H1 (cell line): ENCODE results near the gene BNC2. TPM values are rescaled to one million over a fixed set of nuclear protein-coding genes. Genes with fewer than 3 reads are reported as not detected.

Experiments used
- CTCF ChIA-PET: fragments of 300-600 bp; sonication (Branson Sonifier 250); formaldehyde crosslinking; loops from one replicate; lab custom pipeline; 2021; ENCODE audit not compliant: partially characterized antibody; lab: Charles Lee
- POLR2A ChIA-PET: fragments of 300-600 bp; sonication (Branson Sonifier 250); formaldehyde crosslinking; loops from one replicate; lab custom pipeline; 2021; ENCODE audit warnings: inconsistent platforms; ENCODE audit not compliant: partially characterized antibody; lab: Charles Lee
- DNase-seq, 2 experiments: peaks; one replicate each; pipeline versions ENCODE4 v3.0.0 to v3.0.0-alpha.2; 2010 to 2022; ENCODE audit warnings: low spot score in 2 of 2, low read depth in 1 of 2, mixed read lengths in 1 of 2
- FAIRE-seq: peaks from 2 replicates; lab custom pipeline; 2011; peaks lifted over from hg19 to GRCh38; lab: Jason Lieb, UNC
- H2AFZ ChIP-seq: 2 replicates; pipeline ENCODE4 v1.8.1; 2012; ENCODE audit warnings: low read length, inconsistent platforms
- H2AK5ac ChIP-seq: 2 replicates; pipeline ENCODE4 v1.6.1; 2013; ENCODE audit warnings: low read depth, low read length
- H2BK120ac ChIP-seq: replicated peaks from 2 replicates; pipeline ENCODE3; 2013; ENCODE audit warnings: low read depth, low read length, inconsistent platforms
- H2BK12ac ChIP-seq: 2 replicates; pipeline ENCODE4 v1.6.1; 2013; ENCODE audit warnings: low read depth, low read length
- H2BK15ac ChIP-seq: 2 replicates; pipeline ENCODE4 v1.6.1; 2013; ENCODE audit warnings: low read length
- H2BK20ac ChIP-seq: 2 replicates; pipeline ENCODE4 v1.6.1; 2013; ENCODE audit warnings: low read length
- H2BK5ac ChIP-seq: 2 replicates; pipeline ENCODE4 v1.6.1; 2013; ENCODE audit warnings: low read depth, low read length
- H3K14ac ChIP-seq: 2 replicates; pipeline ENCODE4 v1.6.1; 2013; ENCODE audit warnings: inconsistent platforms; ENCODE audit not compliant: insufficient read length
- H3K18ac ChIP-seq: 2 replicates; pipeline ENCODE4 v1.6.1; 2013; ENCODE audit warnings: low read length; ENCODE audit errors: extremely low read depth
- H3K23ac ChIP-seq: 2 replicates; pipeline ENCODE4 v1.6.1; 2013; ENCODE audit warnings: inconsistent platforms; ENCODE audit not compliant: insufficient read length
- H3K23me2 ChIP-seq: 2 replicates; pipeline ENCODE4 v1.6.1; 2013; ENCODE audit warnings: low read depth, low read length
- H3K27ac ChIP-seq: 2 replicates; pipeline ENCODE4 v1.6.1; 2011; ENCODE audit warnings: low read depth, low read length, inconsistent platforms
- H3K27me3 ChIP-seq, 4 experiments: replicated peaks in 1 of 4; 1 replicate in 1 of 4; 2 replicates in 3 of 4; pipeline versions ENCODE4 v1.6.1 to v1.8.1; 2011 to 2013; ENCODE audit warnings: low read length in 3 of 4, mild to moderate bottlenecking in 3 of 4, inconsistent platforms in 2 of 4, mixed read lengths in 2 of 4, moderate library complexity in 1 of 4; ENCODE audit not compliant: control insufficient read depth in 3 of 4, insufficient read depth in 3 of 4; ENCODE audit errors: extremely low read depth in 1 of 4
- H3K36me3 ChIP-seq, 4 experiments: 2 replicates each; pipeline versions ENCODE4 v1.6.1 to v1.8.1; 2011 to 2013; ENCODE audit warnings: mild to moderate bottlenecking in 4 of 4, low read length in 3 of 4, moderate library complexity in 2 of 4, control low read depth in 1 of 4, inconsistent platforms in 1 of 4; ENCODE audit not compliant: insufficient read depth in 4 of 4, control insufficient read depth in 2 of 4
- H3K4ac ChIP-seq: replicated peaks from 2 replicates; pipeline ENCODE3; 2013; ENCODE audit warnings: low read length, low read depth, mixed read lengths, inconsistent platforms; ENCODE audit not compliant: insufficient read length
- H3K4me1 ChIP-seq, 4 experiments: replicated peaks in 1 of 4; 1 replicate in 1 of 4; 2 replicates in 3 of 4; pipeline versions ENCODE4 v1.6.1 to v1.8.1; 2011 to 2013; ENCODE audit warnings: low read length in 3 of 4, inconsistent platforms in 2 of 4, mixed read lengths in 1 of 4; ENCODE audit not compliant: insufficient read depth in 4 of 4, control insufficient read depth in 3 of 4
- H3K4me2 ChIP-seq, 2 experiments: 2 replicates each; pipeline versions ENCODE4 v1.6.1 to v1.8.1; 2011 to 2013; ENCODE audit warnings: low read depth in 2 of 2, low read length in 2 of 2, control low read depth in 1 of 2, inconsistent platforms in 1 of 2, mild to moderate bottlenecking in 1 of 2; ENCODE audit not compliant: insufficient read depth in 1 of 2
- H3K4me3 ChIP-seq, 4 experiments: fragments of 200-600, 300-600 bp in 1 of 4; sonication (generic), shearing (Covaris generic), sonication (Bioruptor Twin) in 1 of 4; 2 replicates each; pipeline versions ENCODE4 v1.5.1 to v1.8.1; 2011 to 2016; ENCODE audit warnings: low read length in 4 of 4, low read depth in 3 of 4, control low read depth in 2 of 4, inconsistent platforms in 2 of 4, mild to moderate bottlenecking in 2 of 4, mixed read lengths in 1 of 4, moderate library complexity in 1 of 4; ENCODE audit not compliant: insufficient read depth in 2 of 4; ENCODE audit errors: extremely low read depth in 1 of 4
- H3K56ac ChIP-seq: replicated peaks from 2 replicates; pipeline ENCODE3; 2013; ENCODE audit warnings: low read depth, mild to moderate bottlenecking, mixed read lengths, low read length, inconsistent platforms; ENCODE audit not compliant: insufficient read length
- H3K79me1 ChIP-seq: 2 replicates; pipeline ENCODE4 v1.6.1; 2013; ENCODE audit warnings: low read depth, low read length, control low read depth
- H3K79me2 ChIP-seq, 2 experiments: 2 replicates each; pipeline versions ENCODE4 v1.6.1 to v1.8.1; 2012 to 2013; ENCODE audit warnings: low read length in 2 of 2, mild to moderate bottlenecking in 2 of 2, inconsistent platforms in 1 of 2; ENCODE audit not compliant: insufficient read depth in 2 of 2, control insufficient read depth in 1 of 2
- H3K9ac ChIP-seq, 4 experiments: replicated peaks in 1 of 4; 1 replicate in 1 of 4; 2 replicates in 3 of 4; pipeline versions ENCODE4 v1.6.1 to v1.8.1; 2011 to 2013; ENCODE audit warnings: low read depth in 3 of 4, low read length in 3 of 4, control low read depth in 2 of 4, mild to moderate bottlenecking in 2 of 4, moderate library complexity in 2 of 4, inconsistent platforms in 1 of 4; ENCODE audit errors: extremely low read depth in 1 of 4
- H3K9me3 ChIP-seq, 2 experiments: 2 replicates each; pipeline versions ENCODE4 v1.6.1 to v1.8.1; 2012 to 2013; ENCODE audit warnings: mild to moderate bottlenecking in 2 of 2, moderate library complexity in 2 of 2, control low read depth in 1 of 2, inconsistent platforms in 1 of 2, low read depth in 1 of 2, low read length in 1 of 2, mixed read lengths in 1 of 2; ENCODE audit not compliant: insufficient read depth in 2 of 2
- H4K20me1 ChIP-seq, 2 experiments: replicated peaks in 1 of 2; 2 replicates each; pipeline versions ENCODE3 to v1.8.1; 2011 to 2013; ENCODE audit warnings: inconsistent platforms in 2 of 2, low read length in 2 of 2, mild to moderate bottlenecking in 1 of 2; ENCODE audit not compliant: insufficient read depth in 2 of 2, control insufficient read depth in 1 of 2
- H4K5ac ChIP-seq: 2 replicates; pipeline ENCODE4 v1.6.1; 2013; ENCODE audit warnings: low read length, low read depth, mixed read lengths, inconsistent platforms; ENCODE audit not compliant: insufficient read length
- H4K8ac ChIP-seq: 2 replicates; pipeline ENCODE4 v1.8.0; 2013; ENCODE audit warnings: mild to moderate bottlenecking, moderate library complexity, low read length, inconsistent platforms; ENCODE audit not compliant: insufficient read depth; ENCODE audit errors: extremely low read depth
- H4K91ac ChIP-seq: replicated peaks from 2 replicates; pipeline ENCODE3; 2013; ENCODE audit warnings: low read length, mixed read lengths, inconsistent platforms; ENCODE audit not compliant: insufficient read length
- BACH1 ChIP-seq: IDR thresholded peaks from 2 replicates; pipeline ENCODE4 v1.6.1; 2012; ENCODE audit warnings: low read length, improper control_type of control experiment
- BCL11A ChIP-seq, 2 experiments: IDR thresholded peaks; one replicate each; pipeline ENCODE4 v1.6.1; 2011; ENCODE audit warnings: low read depth in 2 of 2, low read length in 2 of 2, mild to moderate bottlenecking in 2 of 2
- CTBP2 ChIP-seq: IDR thresholded peaks from 2 replicates; pipeline ENCODE4 v1.7.0; 2011; ENCODE audit warnings: borderline replicate concordance, mild to moderate bottlenecking, moderate library complexity, mixed read lengths, low read length; ENCODE audit not compliant: insufficient read depth, insufficient read length
- EP300 ChIP-seq, 2 experiments: IDR thresholded peaks; 1 replicate in 1 of 2; 2 replicates in 1 of 2; pipeline ENCODE4 v1.6.1; 2011 to 2012; ENCODE audit warnings: low read depth in 2 of 2, low read length in 2 of 2, mild to moderate bottlenecking in 2 of 2, borderline replicate concordance in 1 of 2, inconsistent platforms in 1 of 2, moderate library complexity in 1 of 2
- EZH2 ChIP-seq: fragments of 200-600 bp; sonication (generic); IDR thresholded peaks from 2 replicates; pipeline ENCODE4 v1.7.1; 2012; ENCODE audit warnings: low read depth, mild to moderate bottlenecking, moderate library complexity, low read length, inconsistent platforms; ENCODE audit not compliant: severe bottlenecking
- GABPA ChIP-seq: IDR thresholded peaks from 2 replicates; pipeline ENCODE4 v1.6.1; 2011; ENCODE audit warnings: mild to moderate bottlenecking, low read length, moderate library complexity, borderline replicate concordance; ENCODE audit not compliant: insufficient read depth
- GTF2F1 ChIP-seq: IDR thresholded peaks from 2 replicates; pipeline ENCODE4 v1.6.1; 2012; ENCODE audit warnings: low read depth, low read length, improper control_type of control experiment, borderline replicate concordance
- JUN ChIP-seq: IDR thresholded peaks from 2 replicates; pipeline ENCODE4 v1.6.1; 2011; ENCODE audit warnings: low read depth, mild to moderate bottlenecking, improper control_type of control experiment, low read length
- KDM1A ChIP-seq: fragments of 200-600, 300-600 bp; sonication (generic); IDR thresholded peaks from 2 replicates; pipeline ENCODE4 v1.7.1; 2016; ENCODE audit warnings: mild to moderate bottlenecking, low read length, borderline replicate concordance
- RNF2 ChIP-seq: fragments of 200-900, 300-1000 bp; sonication (generic); IDR thresholded peaks from 2 replicates; pipeline ENCODE4 v1.7.1; 2016; ENCODE audit warnings: borderline replicate concordance, low read depth, mild to moderate bottlenecking, antibody characterized with exemption, low read length; ENCODE audit not compliant: poor library complexity, severe bottlenecking; ENCODE audit errors: missing control alignments
- TEAD4 ChIP-seq: IDR thresholded peaks from 2 replicates; pipeline ENCODE4 v1.6.1; 2012; ENCODE audit warnings: low read depth, low read length, inconsistent platforms, mixed read lengths
- WGBS, 2 experiments: shearing (Covaris generic) in 1 of 2; methylation state at CpG; one replicate each; pipeline versions ENCODE4 v1.1.6 to v1.1.7; 2013 to 2015; ENCODE audit warnings: low lambda C conversion rate in 2 of 2, mixed read lengths in 2 of 2, inconsistent platforms in 1 of 2, low coverage in 1 of 2, missing lambda C conversion rate in 1 of 2; ENCODE audit not compliant: insufficient replicate concordance in 2 of 2, insufficient coverage in 1 of 2, insufficient read length in 1 of 2; ENCODE audit errors: extremely low coverage in 1 of 2, missing lambda C conversion rate in 1 of 2; 5-methylcytosine and 5-hydroxymethylcytosine counted together
- polyA plus RNA-seq, 7 experiments: library from polyadenylated mRNA; depleted of rRNA in 3 of 7; stranded (reverse) in 5 of 7; unstranded in 2 of 7; fragments of >200 nt in 5 of 7; fragments of 200-250 nt in 2 of 7; gene quantifications; 1 replicate in 5 of 7; 2 replicates in 1 of 7; 4 replicates in 1 of 7; pipeline versions ENCODE4 v1.2.1 to v1.2.3, GENCODE V29; 2011 to 2013; ENCODE audit warnings: missing spikeins in 2 of 7, mixed read lengths in 2 of 7
- total RNA-seq: library from RNA; stranded (reverse); fragmentation: NEBNext Ultra II Directional; extraction: Animal tissue kit (Norgen Biotek cat#: 25700); gene quantifications from 2 replicates; pipeline ENCODE4 v1.2.1, GENCODE V29; 2021
- TF ChIP-seq, protein P1 (sequence below): IDR thresholded peaks from 2 replicates; pipeline ENCODE4 v1.6.1; 2011; ENCODE audit warnings: low read depth, mild to moderate bottlenecking, low read length; ENCODE audit not compliant: insufficient read depth

Gene BNC2
- total and polyA plus RNA-seq, 2 of the 8 experiments (the other 6 are each of a cell fraction or from before 2014, with no cell fraction given) = 16.0 to 26.8 TPM

DNA sequence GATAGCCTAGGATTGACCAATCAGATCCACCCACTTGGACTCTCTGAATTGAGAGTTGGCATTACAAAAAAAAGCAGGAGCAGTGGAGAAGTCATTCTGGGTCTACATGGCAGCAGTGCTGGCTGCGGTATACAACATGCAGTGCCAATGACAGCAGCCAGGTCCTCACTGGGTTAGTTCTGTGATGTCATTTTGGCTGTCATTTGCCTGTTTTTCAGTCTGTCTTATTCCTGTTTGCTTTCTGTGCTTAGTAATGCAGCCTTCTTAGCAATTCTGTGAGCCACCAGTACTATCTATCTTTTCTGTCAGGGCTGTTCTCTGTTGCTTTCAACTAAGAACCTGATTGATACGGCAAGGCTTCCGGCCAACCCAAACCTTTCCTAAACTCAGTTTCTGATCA lies 471.8 kb downstream of the BNC2 start:
- H3K18ac ChIP-seq = no peak overlapping the region
- no peak overlapping the region for H4K8ac ChIP-seq
- WGBS, 2 experiments = 95% methylated on average over 3 of the region's 3 CpGs; no CpG with 5 or more reads in 1 of the 2 experiments
- H3K14ac ChIP-seq = no peak overlapping the region
- H3K36me3 ChIP-seq = no peaks in the 10 kb centered on the region
- no peaks in the 10 kb centered on the region for H3K27me3 ChIP-seq
- H3K23ac ChIP-seq = no peak overlapping the region
- no peak overlapping the region for H3K56ac ChIP-seq
- H4K20me1 ChIP-seq = no peaks in the 10 kb centered on the region
- no peak overlapping the region for H2BK20ac ChIP-seq
- no peak overlapping the region for H3K4me3 ChIP-seq
- no peak overlapping the region for H2AFZ ChIP-seq
- no peaks in the 10 kb centered on the region for H3K9me3 ChIP-seq
- no peak overlapping the region for H2AK5ac ChIP-seq
- no peak overlapping the region for H3K27ac ChIP-seq
- H3K23me2 ChIP-seq = no peaks in the 10 kb centered on the region; the same call in 1 of the 2 replicates
- H4K5ac ChIP-seq = no peak overlapping the region
- no peak for DNase-seq
- H3K4me2 ChIP-seq = no peak overlapping the region
- H2BK5ac ChIP-seq = no peak overlapping the region
- no peak overlapping the region for H2BK120ac ChIP-seq
- H3K79me2 ChIP-seq = no peaks in the 10 kb centered on the region
- FAIRE-seq = no peak
- no peaks in the 10 kb centered on the region for H3K4me1 ChIP-seq
- no peak overlapping the region for H2BK12ac ChIP-seq
- H3K79me1 ChIP-seq = no peaks in the 10 kb centered on the region
- H4K91ac ChIP-seq = no peak overlapping the region
- ChIA-PET CTCF (interaction anchor here (0.6 kb wide), 1 partner anchor 101 kb away, joined by 3 read pairs; no protein-coding TSS in a partner anchor), POLR2A (no interaction called here)
- no peak overlapping the region for H2BK15ac ChIP-seq
- H3K4ac ChIP-seq = no peak overlapping the region
- no peak overlapping the region for H3K9ac ChIP-seq
- TF ChIP-seq BCL11A (IDR thresholded peaks at IDR 0.05; ENCODE audit: low read depth in 2 of 2, low read length in 2 of 2) (no peak), RNF2 (no peak), BACH1 (no peak), GTF2F1 (no peak), KDM1A (no peak), EP300 (IDR thresholded peaks at IDR 0.05; ENCODE audit: borderline replicate concordance in 1 of 2, low read depth in 2 of 2, low read length in 2 of 2) (no peak), EZH2 (no peak), JUN (no peak), GABPA (no peak), CTBP2 (no peak), TEAD4 (no peak)
- TF ChIP-seq, protein P1, sequence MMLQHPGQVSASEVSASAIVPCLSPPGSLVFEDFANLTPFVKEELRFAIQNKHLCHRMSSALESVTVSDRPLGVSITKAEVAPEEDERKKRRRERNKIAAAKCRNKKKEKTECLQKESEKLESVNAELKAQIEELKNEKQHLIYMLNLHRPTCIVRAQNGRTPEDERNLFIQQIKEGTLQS = no peak
